Adrenal gland (tissue), 12 donors: Measurements from ENCODE around the gene TLE2. TPM values are rescaled to one million over a fixed set of nuclear protein-coding genes. Genes with fewer than 3 reads are reported as not detected.
"Not testable (repeated sequence)": the region's sequence is repeated elsewhere in the genome, so short reads cannot be mapped to it uniquely, and the experiment has no call there.

ENCODE experiments used
- DNase-seq, 7 donors: peaks; one replicate each; pipeline ENCODE4 v3.0.0-alpha.2; 2019 to 2020
- H3K27ac ChIP-seq, 5 donors: fragments of 200-600 bp; sonication (generic) in 4 of 5; 1 replicate in 3 of 5; 2 replicates in 2 of 5; pipeline versions ENCODE4 v1.5.1 to v1.8.0; 2016 to 2020; ENCODE audit warnings: mild to moderate bottlenecking in 1 of 5
- H3K27me3 ChIP-seq: fragments of 200-600 bp; 2 replicates; pipeline ENCODE4 v1.8.0; 2021
- H3K36me3 ChIP-seq, 2 donors: fragments of 200-600 bp; replicated peaks in 1 of 2; 1 replicate in 1 of 2; 2 replicates in 1 of 2; pipeline versions ENCODE4 v1.5.1 to v1.8.0; 2018 to 2022
- H3K4me1 ChIP-seq, 2 donors: fragments of 200-600 bp; replicated peaks in 1 of 2; 1 replicate in 1 of 2; 2 replicates in 1 of 2; pipeline versions ENCODE4 v1.5.1 to v1.8.0; 2018 to 2021
- H3K4me3 ChIP-seq, 4 donors: fragments of 200-600 bp; sonication (generic) in 3 of 4; one replicate each; pipeline ENCODE4 v1.5.1; 2016 to 2018
- H3K9me3 ChIP-seq, 3 donors: fragments of 200-600 bp; sonication (generic) in 1 of 3; replicated peaks in 1 of 3; 1 replicate in 2 of 3; 2 replicates in 1 of 3; pipeline versions ENCODE4 v1.5.1 to v1.8.0; 2016 to 2021
- POLR2A ChIP-seq, 2 donors: fragments of 450-650 bp; IDR thresholded peaks; one replicate each; pipeline ENCODE4 v1.6.1; 2017; ENCODE audit warnings: antibody characterized with exemption in 2 of 2, mild to moderate bottlenecking in 2 of 2, moderate library complexity in 1 of 2
- WGBS, 4 donors: extraction: QIAGEN DNeasy Blood & Tissue Kit in 2 of 4; methylation state at CpG; one replicate each; pipeline versions ENCODE4 v1.1.5 to v1.1.7; 2013 to 2017; 5-methylcytosine and 5-hydroxymethylcytosine counted together
- intact Hi-C, 2 donors: fragments of 100-400 bp; cut with DNase I; formaldehyde crosslinking; loops; one replicate each; pipeline versions ENCODE4 v1.14.1 to v1.15.0; 2022 to 2023
- polyA plus RNA-seq, 3 donors: library from polyadenylated mRNA; stranded (reverse); fragments of 200-250 nt in 2 of 3; fragments of 350-450 nt in 1 of 3; fragmentation: Illumina TruSeq in 1 of 3; extraction: RNeasy Lipid Tissue Mini Kit (QIAGEN cat#74804) in 1 of 3; gene quantifications; one replicate each; pipeline ENCODE4 v1.2.3, GENCODE V29; 2013 to 2014
- total RNA-seq, 9 donors: library from RNA; depleted of rRNA in 4 of 9; stranded (reverse); fragments of >200 nt in 4 of 9; fragments of 120-200 nt in 1 of 9; fragmentation: NEBNext Ultra II Directional in 1 of 9; extraction: Animal tissue kit (Norgen Biotek cat#: 25700) in 1 of 9; gene quantifications; one replicate each; pipeline versions ENCODE4 v1.1.0 to v1.2.4, GENCODE V29; 2013 to 2023
- TF ChIP-seq, protein P1 (sequence below), 6 experiments: fragments of 450-650 bp in 4 of 6; fragments of 200-600 bp in 2 of 6; sonication (generic) in 1 of 6; IDR thresholded peaks; 1 replicate in 5 of 6; 2 replicates in 1 of 6; pipeline versions ENCODE4 v1.5.1 to v1.8.0; 2016 to 2021; ENCODE audit warnings: antibody characterized with exemption in 6 of 6, mild to moderate bottlenecking in 2 of 6, moderate library complexity in 1 of 6
- donor health status: healthy with polysubstance abuse.
- donor health status: Bipolar disorder and iron deficiency.
- donor health status: DM: yes; HTN: yes; CAD: no.
- donor health status: DM: no; HTN: no; CAD: no.
- donor health status: DM: no; HTN: no; CAD: no.
- donor health status: DM: yes; HTN: yes; CAD: no.

Gene TLE2
- total and polyA plus RNA-seq, 12 donors = 4.0 to 106 (median 57.2) TPM

DNA sequence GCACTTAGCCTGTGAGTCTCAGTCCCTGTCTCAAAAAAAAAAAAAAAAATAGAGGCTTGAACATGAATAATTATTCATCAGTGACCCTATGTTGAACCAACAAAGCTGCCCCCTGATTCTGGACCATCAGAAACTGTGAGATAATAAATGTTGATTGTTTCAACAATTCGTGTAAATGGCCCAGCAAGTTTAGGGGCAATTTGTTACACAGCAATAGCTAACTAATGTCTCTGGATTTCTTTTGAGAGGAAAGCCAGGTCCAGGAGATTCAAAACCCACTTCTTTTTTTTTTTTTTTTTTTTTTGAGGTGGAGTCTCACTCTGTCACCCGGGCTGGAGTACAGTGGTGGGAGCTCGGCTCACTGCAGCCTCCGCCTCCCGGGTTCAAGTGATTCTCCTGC lies 64.2 kb downstream of the TLE2 start:
- TF ChIP-seq, protein P1, sequence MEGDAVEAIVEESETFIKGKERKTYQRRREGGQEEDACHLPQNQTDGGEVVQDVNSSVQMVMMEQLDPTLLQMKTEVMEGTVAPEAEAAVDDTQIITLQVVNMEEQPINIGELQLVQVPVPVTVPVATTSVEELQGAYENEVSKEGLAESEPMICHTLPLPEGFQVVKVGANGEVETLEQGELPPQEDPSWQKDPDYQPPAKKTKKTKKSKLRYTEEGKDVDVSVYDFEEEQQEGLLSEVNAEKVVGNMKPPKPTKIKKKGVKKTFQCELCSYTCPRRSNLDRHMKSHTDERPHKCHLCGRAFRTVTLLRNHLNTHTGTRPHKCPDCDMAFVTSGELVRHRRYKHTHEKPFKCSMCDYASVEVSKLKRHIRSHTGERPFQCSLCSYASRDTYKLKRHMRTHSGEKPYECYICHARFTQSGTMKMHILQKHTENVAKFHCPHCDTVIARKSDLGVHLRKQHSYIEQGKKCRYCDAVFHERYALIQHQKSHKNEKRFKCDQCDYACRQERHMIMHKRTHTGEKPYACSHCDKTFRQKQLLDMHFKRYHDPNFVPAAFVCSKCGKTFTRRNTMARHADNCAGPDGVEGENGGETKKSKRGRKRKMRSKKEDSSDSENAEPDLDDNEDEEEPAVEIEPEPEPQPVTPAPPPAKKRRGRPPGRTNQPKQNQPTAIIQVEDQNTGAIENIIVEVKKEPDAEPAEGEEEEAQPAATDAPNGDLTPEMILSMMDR (IDR thresholded peaks at IDR 0.05) = no peak
- TF ChIP-seq POLR2A (IDR thresholded peaks at IDR 0.05) = no peak
- intact Hi-C loops = loop anchor here (5.0 to 10.0 kb wide), 2 partner anchors 140 to 197 kb away; no protein-coding TSS in a partner anchor
- Histone ChIP-seq H3K27ac (no peak overlapping the region), H3K4me3 (no peak overlapping the region), H3K27me3 (no peaks in the 10 kb centered on the region), H3K4me1 (peaks cover 4 to 18% of the 10 kb centered on the region in 2 donors), H3K9me3 (no peaks in the 10 kb centered on the region), H3K36me3 (no peaks in the 10 kb centered on the region)
- 93 to 99% (median 95%) methylated on average over 5 of the region's 5 CpGs for WGBS, 4 donors
- DNase-seq = no peak

DNA sequence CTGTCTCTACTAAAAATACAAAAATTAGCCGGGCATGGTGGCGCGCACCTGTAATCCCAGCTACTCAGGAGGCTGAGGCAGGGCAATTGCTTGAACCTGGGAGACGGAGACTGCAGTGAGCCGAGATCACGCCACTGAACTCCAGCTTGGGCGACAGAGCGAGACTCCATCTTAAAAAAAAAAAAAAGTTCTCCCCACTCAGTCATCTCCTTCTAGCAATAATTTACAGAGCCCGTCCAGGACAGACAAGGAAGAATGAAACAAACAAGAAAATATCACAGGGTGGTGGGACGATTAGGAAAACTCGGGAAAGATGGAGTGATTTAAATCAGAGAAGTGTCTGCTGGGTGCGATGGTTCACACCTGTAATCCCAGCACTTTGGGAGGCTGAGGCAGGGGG lies 65.4 kb downstream of the TLE2 start:
- H3K9me3 ChIP-seq, H3K4me1 ChIP-seq, H3K27ac ChIP-seq, H3K4me3 ChIP-seq, H3K27me3 ChIP-seq, H3K36me3 ChIP-seq, DNase-seq: not testable (repeated sequence)
- 77 to 87% (median 80%) methylated on average over 11 to 12 of the region's 12 CpGs for WGBS, 4 donors
- intact Hi-C loops = loop anchor here (5.0 to 10.0 kb wide), 2 partner anchors 141 to 199 kb away; no protein-coding TSS in a partner anchor

DNA sequence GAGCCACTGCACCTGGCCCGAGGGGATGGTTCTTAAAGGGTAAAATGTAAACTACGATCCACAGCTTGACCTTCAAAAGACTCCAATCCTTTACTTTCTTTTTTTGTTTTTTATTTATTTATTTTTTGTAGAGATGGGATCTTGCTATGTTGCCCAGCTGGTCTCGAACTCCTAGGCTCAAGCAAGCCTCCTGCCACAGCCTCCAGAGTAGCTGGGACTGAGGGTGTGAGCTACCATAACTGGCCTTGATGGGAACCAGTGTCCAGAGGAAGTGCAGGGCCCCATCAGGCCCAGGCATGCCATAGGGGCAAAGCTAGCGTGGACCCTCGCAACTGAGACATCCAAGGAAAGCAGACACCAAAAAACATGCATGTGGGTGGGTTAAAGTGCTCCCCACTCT lies 66.0 kb downstream of the TLE2 start:
- intact Hi-C loops = loop anchor here (5.0 to 10.0 kb wide), 2 partner anchors 142 to 199 kb away; no protein-coding TSS in a partner anchor
- Histone ChIP-seq H3K4me1 (peaks cover 0 to 3% of the 10 kb centered on the region in 2 donors), H3K27ac (no peak overlapping the region), H3K36me3 (no peaks in the 10 kb centered on the region), H3K27me3 (no peaks in the 10 kb centered on the region), H3K4me3 (no peak overlapping the region), H3K9me3 (no peaks in the 10 kb centered on the region)
- DNase-seq = no peak
- 81 to 83% (median 83%) methylated on average over 3 to 5 of the region's 5 CpGs for WGBS, 4 donors
- TF ChIP-seq, protein P1 (IDR thresholded peaks at IDR 0.05) = no peak
- TF ChIP-seq POLR2A (IDR thresholded peaks at IDR 0.05) = no peak

DNA sequence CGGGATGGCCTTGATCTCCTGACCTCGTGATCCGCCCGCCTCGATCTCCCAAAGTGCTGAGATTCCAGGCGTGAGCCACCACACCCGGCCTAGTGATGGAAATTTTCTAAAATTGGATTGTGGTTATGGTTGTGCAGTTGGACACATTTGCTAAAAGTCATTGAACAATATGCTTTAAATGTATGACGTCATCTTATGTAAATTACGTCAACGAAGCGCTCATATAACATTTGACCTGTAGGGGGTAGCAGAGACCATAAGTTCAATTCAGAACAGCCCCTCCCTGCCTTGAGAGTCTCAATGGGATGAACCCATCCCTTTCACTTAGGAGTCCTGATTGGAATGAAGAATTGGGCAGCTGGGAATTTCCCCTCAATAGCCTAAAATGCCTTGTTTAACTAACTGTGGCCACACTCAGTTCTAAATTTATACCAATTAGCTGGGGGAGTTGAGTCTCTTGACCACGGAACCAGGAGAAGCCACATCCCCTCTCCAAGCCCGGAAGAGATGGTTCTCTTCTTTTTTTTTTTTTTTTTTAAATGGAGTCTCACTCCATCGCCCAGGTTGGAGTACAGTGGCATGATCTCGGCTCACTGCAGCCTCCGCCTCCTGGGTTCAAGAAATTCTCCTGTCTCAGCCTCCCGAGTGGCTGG lies 66.9 kb downstream of the TLE2 start:
- intact Hi-C loops = loop anchor here (5.0 to 10.0 kb wide), 2 partner anchors 143 to 200 kb away; no protein-coding TSS in a partner anchor
- DNase-seq = peak in 4 of 7 donors; percentile 57 to 79 (median 76)
- no peak overlapping the region for H3K27ac ChIP-seq
- WGBS, 4 donors = 27 to 34% (median 29%) methylated on average over 11 to 17 of the region's 17 CpGs
- no peak overlapping the region for H3K4me3 ChIP-seq
- H3K27me3 ChIP-seq = no peaks in the 10 kb centered on the region
- no peaks in the 10 kb centered on the region for H3K36me3 ChIP-seq
- no peaks in the 10 kb centered on the region for H3K9me3 ChIP-seq
- TF ChIP-seq, protein P1 (IDR thresholded peaks at IDR 0.05) = peak; percentile 54 to 98 (median 92)
- TF ChIP-seq POLR2A (IDR thresholded peaks at IDR 0.05) = no peak
- H3K4me1 ChIP-seq = no peaks in the 10 kb centered on the region
